Measurements from ENCODE around the gene AUTS2. TPM values are rescaled to one million over a fixed set of nuclear protein-coding genes. Genes with fewer than 3 reads are reported as not detected.

The AUTS2 gene
- total and polyA plus RNA-seq, 9 of the 15 experiments (the other 6 are each of a cell fraction or from before 2014, with no cell fraction given): 0.58 TPM; not detected in 8

DNA sequence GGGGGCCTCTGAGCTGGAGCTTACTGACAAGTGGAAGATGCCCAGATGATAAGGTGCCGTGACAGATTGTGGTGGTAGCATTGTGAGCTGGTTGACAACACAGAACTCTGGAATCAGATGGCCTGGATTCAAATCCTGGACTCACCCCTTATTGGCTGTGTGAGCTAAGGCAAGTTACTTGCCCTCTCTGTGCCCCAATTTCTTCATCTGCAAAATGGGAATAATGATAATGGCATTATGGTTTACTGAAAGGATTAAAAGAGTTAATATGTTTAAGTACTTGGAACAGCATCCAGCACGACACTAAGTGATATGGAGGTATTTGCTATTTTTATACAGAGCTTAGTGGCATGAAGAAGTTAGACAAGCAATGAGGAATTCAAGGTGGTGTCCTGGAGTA, 1067.7 kb downstream of the AUTS2 start:
- no peaks in the 10 kb centered on the region for H3K9me1 ChIP-seq (ENCODE audit: control insufficient read depth, insufficient read depth, low read length)
- no peak for DNase-seq (ENCODE audit: extremely low read depth in 1 of 4, low spot score in 3 of 4)
- H3K4me3 ChIP-seq: no peak overlapping the region
- ChIA-PET POLR2A (interaction anchor here (1.4 kb wide), 1 partner anchor 9 kb away, joined by 4 read pairs; no protein-coding TSS in a partner anchor), CTCF (ENCODE audit: low intra/inter-chr PET ratio) (no interaction called here)
- H4K20me1 ChIP-seq (replicated peaks; ENCODE audit: control insufficient read depth, insufficient read depth, low read length): no peaks in the 10 kb centered on the region; the same call in 1 of the 2 replicates
- H3K36me3 ChIP-seq (ENCODE audit: control insufficient read depth, insufficient read depth, low read length): no peaks in the 10 kb centered on the region
- no peaks in the 10 kb centered on the region for H3K4me1 ChIP-seq (replicated peaks in 1 of 2; ENCODE audit: control insufficient read depth in 2 of 2, insufficient read depth in 2 of 2, low read length in 2 of 2)
- no TSS peak for BruUV-seq (replicated peaks)
- FAIRE-seq: no peak
- H3K27ac ChIP-seq (ENCODE audit: extremely low read depth, low read depth, low read length): no peak overlapping the region
- WGBS (ENCODE audit: insufficient coverage, low coverage, missing lambda C conversion rate): 0% methylated on average over 2 of the region's 2 CpGs
- peaks cover 3 to 13% of the 10 kb centered on the region in 2 experiments; a peak in 3 of 5 replicates for H3K27me3 ChIP-seq (ENCODE audit: control insufficient read depth in 2 of 2, insufficient read depth in 2 of 2, low read length in 2 of 2)
- in situ Hi-C loops (cut with MboI) (no loop called here), intact Hi-C loops (cut with micrococcal nuclease) (no loop called here)
- H3K9ac ChIP-seq (ENCODE audit: insufficient read depth in 1 of 2, low read depth in 2 of 2, low read length in 2 of 2): no peak overlapping the region
- H3K4me2 ChIP-seq (ENCODE audit: insufficient read depth, low read length): no peak overlapping the region
- H3K79me2 ChIP-seq (ENCODE audit: control insufficient read depth, insufficient read depth, low read length): no peaks in the 10 kb centered on the region
- H3K9me3 ChIP-seq (replicated peaks; ENCODE audit: control insufficient read depth, insufficient read depth, low read depth, low read length): no peaks in the 10 kb centered on the region
- ATAC-seq: no peak
- no peak overlapping the region for H2AFZ ChIP-seq (ENCODE audit: low read depth, low read length)
- TF ChIP-seq ZFP36 (IDR thresholded peaks at IDR 0.05; ENCODE audit: low read depth, low read length, partially characterized antibody) (peak; percentile 75), ARID4B (CRISPR knock-in tag; IDR thresholded peaks at IDR 0.05) (no peak), GABPB1 (CRISPR knock-in tag; IDR thresholded peaks at IDR 0.05) (no peak), IRF2 (CRISPR knock-in tag; IDR thresholded peaks at IDR 0.05) (no peak), GMEB1 (CRISPR knock-in tag; IDR thresholded peaks at IDR 0.05) (no peak), ZNF785 (CRISPR knock-in tag; IDR thresholded peaks at IDR 0.05) (no peak), SRSF1 (IDR thresholded peaks at IDR 0.05; ENCODE audit: low read depth, low read length) (no peak), ZNF830 (CRISPR knock-in tag; IDR thresholded peaks at IDR 0.05) (no peak), RBM25 (IDR thresholded peaks at IDR 0.05; ENCODE audit: low read depth, low read length, severe bottlenecking) (peak; percentile 87), ZNF695 (CRISPR knock-in tag; IDR thresholded peaks at IDR 0.05) (no peak), SPI1 (IDR thresholded peaks at IDR 0.05; ENCODE audit: borderline replicate concordance, low read depth, low read length) (no peak)
- TF ChIP-seq, protein P1, sequence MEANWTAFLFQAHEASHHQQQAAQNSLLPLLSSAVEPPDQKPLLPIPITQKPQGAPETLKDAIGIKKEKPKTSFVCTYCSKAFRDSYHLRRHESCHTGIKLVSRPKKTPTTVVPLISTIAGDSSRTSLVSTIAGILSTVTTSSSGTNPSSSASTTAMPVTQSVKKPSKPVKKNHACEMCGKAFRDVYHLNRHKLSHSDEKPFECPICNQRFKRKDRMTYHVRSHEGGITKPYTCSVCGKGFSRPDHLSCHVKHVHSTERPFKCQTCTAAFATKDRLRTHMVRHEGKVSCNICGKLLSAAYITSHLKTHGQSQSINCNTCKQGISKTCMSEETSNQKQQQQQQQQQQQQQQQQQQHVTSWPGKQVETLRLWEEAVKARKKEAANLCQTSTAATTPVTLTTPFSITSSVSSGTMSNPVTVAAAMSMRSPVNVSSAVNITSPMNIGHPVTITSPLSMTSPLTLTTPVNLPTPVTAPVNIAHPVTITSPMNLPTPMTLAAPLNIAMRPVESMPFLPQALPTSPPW (CRISPR knock-in tag; IDR thresholded peaks at IDR 0.05): no peak
- TF ChIP-seq, protein P2, sequence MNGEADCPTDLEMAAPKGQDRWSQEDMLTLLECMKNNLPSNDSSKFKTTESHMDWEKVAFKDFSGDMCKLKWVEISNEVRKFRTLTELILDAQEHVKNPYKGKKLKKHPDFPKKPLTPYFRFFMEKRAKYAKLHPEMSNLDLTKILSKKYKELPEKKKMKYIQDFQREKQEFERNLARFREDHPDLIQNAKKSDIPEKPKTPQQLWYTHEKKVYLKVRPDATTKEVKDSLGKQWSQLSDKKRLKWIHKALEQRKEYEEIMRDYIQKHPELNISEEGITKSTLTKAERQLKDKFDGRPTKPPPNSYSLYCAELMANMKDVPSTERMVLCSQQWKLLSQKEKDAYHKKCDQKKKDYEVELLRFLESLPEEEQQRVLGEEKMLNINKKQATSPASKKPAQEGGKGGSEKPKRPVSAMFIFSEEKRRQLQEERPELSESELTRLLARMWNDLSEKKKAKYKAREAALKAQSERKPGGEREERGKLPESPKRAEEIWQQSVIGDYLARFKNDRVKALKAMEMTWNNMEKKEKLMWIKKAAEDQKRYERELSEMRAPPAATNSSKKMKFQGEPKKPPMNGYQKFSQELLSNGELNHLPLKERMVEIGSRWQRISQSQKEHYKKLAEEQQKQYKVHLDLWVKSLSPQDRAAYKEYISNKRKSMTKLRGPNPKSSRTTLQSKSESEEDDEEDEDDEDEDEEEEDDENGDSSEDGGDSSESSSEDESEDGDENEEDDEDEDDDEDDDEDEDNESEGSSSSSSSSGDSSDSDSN (IDR thresholded peaks at IDR 0.05; ENCODE audit: borderline replicate concordance in 1 of 2, low read depth in 2 of 2, low read length in 2 of 2): no peak
